HG02884 (cell line): ENCODE data around the gene ITGA7.
"Not testable (repeated sequence)": the region's sequence is repeated elsewhere in the genome, so short reads cannot be mapped to it uniquely, and the experiment has no call there.

Experiments used
- ATAC-seq: cut with Tn5 transposase; IDR thresholded peaks from one replicate; pipeline ENCODE4 v1.9.1; 2021; ENCODE audit warnings: mild to moderate bottlenecking, moderate library complexity; ENCODE audit not compliant: unreplicated experiment

Gene ITGA7

DNA sequence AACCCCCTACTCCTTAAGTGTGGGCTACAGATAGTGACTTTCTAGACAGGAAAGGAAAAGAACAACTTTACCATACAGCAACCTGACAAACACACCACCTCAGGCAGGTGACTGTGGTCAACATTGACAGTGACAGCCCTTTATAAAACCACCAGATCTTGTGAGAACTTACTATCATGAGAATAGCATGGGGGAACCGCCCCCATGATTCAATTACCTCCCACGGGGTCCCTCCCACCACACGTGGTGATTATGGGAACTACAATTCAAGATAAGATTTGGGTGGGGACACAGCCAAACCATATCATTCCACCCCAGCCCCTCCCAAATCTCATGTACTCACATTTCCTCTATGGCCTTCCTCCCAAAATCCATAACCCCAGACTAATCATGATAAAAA, 54.7 kb downstream of the ITGA7 start:
- ATAC-seq: no peak

DNA sequence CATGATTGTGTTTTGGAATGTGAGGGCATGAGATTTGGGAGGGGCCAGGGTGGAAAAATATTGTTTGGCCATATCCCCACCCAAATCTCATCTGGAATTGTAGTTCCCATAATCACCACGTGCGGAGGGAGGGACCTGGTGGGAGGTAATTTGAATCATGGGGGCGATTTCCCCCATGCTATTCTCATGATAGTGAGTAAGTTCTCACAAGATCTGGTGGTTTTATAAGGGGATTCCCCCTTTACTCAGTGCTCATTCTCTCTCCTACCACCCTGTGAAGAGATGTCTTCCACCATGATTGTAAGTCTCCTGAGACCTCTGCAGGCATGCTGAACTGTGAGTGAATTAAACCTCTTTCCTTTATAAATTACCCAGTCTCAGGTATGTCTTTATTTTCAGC, 55.4 kb downstream of the ITGA7 start:
- no peak for ATAC-seq

DNA sequence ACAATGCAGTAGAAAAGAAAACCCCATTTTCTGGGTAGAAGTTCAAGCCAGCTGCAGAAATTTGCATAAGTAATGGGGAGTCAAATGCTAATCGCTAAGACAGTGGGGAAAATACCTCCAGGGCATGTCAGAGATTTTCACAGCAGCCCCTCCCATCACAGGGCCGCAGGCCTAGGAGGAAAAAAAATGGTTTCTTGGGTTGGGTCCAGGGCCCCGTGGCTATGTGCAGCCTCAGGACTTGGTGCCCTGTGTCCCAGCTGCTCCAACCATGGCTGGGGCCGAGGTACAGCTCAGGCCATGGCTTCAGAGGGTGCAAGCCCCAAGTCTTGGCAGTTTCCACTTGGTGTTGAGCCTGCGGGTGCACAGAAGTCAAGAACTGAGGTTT, 56.4 kb downstream of the ITGA7 start:
- ATAC-seq: no peak

DNA sequence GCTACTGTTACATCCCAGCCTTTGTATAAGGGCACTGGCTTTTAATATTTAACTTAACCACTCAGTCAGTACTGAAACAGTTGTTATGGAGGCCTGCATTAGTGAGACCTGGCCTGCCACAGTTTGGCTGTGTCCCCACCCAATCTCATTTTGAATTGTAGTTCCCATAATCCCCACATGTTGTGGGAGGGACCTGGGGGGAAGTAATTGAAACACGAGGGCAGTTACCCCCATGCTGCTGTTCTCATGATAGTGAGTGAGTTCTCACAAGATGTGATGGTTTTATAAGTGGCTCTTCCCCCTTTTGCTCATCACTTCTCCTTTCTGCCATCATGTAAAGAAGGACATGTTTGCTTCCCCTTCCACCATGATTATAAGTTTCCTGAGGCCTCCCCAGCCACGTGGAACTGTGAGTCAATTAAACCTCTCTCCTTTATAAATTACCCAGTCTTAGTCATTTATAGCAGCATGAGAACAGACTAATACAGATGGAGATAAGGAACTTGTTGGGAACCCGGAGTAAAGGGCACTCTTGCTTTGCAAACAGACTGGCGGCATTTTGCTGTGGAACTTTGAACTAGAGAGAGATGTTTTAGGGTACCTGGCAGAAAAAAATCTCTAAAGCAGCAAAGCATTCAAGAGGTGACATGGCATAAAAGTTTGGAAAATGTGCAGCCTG, 56.9 kb downstream of the ITGA7 start:
- not testable (repeated sequence) for ATAC-seq

DNA sequence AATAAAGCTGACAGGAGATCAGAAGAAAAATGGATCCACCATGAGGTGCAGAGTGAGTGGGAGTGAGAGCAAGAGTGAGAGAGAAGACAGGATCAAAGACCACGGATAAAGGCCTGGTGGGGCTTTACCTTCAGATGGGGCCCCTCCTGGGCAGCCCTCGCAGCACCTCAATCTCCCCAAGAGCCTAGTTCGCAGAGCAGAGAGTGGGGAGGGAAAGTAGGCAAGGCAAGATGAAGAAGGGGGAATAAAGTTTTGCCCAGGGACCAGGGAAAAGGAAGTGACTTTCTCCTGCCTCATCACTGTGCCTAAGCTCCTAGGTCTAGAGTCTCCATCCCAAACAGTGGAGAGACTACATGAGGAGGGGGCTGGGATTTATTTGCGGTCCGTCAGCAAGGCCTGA, 60.7 kb downstream of the ITGA7 start:
- ATAC-seq: no peak

DNA sequence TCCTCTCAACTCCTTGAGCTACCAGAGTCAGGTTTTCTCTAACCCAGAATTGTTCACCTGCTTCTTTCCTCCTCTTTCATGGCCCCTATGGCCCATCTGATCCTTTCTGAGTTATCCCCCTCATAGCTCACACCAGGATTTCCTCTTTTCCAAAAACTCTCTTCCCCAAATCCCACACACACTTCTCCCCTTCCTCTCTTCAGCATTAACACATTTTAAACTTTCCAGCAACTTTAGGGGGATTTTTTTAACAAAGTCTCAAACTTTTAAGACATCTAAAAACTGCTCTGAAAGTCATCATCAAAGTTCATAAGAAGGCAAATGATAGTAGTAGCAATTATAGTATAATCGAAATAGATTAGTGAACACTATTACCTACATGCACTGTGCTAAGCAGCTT, 63.1 kb downstream of the ITGA7 start:
- ATAC-seq: no peak

DNA sequence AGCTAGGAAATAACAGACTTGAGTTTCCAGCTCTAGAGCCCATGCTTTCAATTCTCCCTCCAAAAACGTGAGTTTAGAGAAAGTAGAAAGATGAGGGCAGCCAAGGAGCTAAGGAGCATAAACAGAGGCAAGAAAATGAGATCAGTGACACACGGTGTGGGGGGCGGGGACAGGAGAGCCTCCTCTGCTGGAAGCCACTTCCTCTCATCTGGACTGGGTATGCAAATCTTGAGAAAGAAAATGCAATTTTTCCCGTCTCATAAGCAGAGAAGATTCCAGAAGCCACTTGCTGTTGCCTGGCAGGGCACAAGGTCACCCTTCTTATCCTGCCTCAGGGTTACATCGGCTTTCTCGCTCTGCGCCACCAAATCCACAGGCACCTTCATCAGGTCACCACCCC, 65.0 kb downstream of the ITGA7 start:
- ATAC-seq: peak; percentile 30

DNA sequence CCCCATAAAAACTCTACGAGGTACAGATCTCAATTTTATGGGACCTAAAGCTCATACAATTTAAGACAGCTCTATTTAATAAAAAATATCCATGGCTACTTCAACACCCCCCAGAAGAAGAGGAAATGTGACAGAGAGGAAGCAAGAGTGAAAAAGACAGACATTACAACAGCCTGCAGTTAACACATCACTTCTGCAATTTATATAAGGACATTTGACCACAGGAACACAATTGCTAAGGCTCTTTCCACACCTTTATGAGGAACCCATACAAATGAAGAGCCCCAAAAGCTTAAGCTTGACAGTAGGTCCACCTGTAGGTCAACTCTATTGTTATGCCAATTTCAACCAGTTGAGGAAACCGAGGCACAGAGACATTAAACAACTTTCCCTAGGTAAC, 65.4 kb downstream of the ITGA7 start:
- ATAC-seq: no peak

DNA sequence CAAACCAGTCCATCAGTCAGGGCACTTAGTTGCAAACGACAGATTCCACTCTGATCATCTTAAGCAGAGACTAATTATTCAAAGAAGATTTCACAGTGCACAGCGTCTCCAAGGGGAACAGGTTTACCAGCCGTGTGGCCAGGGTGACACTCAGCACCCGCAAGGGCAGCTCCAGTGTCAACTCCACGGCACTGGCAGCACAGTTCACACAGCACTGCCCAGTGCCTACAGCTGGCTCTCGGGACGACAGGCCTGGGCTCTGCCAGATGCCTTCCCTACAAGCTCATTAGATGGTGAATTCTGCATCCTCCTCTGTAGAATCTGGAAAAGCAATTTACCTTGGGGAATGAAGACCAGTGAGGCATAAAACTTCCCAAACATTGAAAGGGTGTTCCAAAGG, 66.1 kb downstream of the ITGA7 start:
- no peak for ATAC-seq

DNA sequence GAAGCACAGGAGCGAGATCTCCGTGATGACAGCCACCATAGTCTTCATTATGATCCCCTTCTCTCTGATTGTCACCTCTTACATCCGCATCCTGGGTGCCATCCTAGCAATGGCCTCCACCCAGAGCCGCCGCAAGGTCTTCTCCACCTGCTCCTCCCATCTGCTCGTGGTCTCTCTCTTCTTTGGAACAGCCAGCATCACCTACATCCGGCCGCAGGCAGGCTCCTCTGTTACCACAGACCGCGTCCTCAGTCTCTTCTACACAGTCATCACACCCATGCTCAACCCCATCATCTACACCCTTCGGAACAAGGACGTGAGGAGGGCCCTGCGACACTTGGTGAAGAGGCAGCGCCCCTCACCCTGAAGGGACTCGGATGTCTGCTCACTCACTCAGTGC, 70.2 kb downstream of the ITGA7 start:
- ATAC-seq: no peak

DNA sequence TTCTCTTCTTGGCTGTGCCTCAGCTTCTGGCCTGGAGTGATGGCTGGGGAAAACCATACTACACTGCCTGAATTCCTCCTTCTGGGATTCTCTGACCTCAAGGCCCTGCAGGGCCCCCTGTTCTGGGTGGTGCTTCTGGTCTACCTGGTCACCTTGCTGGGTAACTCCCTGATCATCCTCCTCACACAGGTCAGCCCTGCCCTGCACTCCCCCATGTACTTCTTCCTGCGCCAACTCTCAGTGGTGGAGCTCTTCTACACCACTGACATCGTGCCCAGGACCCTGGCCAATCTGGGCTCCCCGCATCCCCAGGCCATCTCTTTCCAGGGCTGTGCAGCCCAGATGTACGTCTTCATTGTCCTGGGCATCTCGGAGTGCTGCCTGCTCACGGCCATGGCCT, 70.9 kb downstream of the ITGA7 start, which contains the start of gene OR10P1:
Gene OR10P1, plus strand, starts transcription at position 40 of the 400 bp plus-strand sequence. Its CDS starts 0 bp downstream, at position 40.
- ATAC-seq: no peak

DNA sequence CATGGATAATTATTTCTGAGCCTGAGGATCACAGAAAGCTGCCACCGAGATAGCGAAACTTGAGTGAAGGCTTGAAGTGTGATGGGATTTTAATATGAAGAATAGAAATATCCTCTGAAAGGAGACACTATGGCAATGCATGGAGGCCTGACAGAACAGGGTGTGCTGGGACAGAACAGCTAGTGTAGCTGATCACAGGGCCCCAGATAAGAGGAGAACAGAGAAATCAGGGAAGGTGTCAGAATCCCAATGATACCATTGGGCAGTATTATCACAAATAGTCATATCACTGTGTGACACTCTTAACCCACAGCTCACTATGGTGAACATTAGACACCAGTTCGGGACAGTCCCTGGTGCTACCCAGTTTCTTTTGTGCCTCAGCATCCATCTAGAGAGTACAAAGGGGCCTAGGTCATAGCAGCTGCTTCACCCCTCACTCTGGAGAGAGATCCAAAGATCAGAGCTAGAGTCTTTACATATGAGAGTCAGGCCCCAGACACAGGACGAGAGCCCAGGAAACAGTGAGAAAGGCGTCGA, 71.5 kb downstream of the ITGA7 start:
- no peak for ATAC-seq
